Measurements from ENCODE around the gene TDRD12. TPM values are rescaled to one million over a fixed set of nuclear protein-coding genes. Genes with fewer than 3 reads are reported as not detected.

The TDRD12 gene
- polyA plus RNA-seq, 3 donors, result 0.05 TPM; not detected in 2

- no peaks in the 10 kb centered on the region for H4K20me1 ChIP-seq (ENCODE audit: insufficient read depth, low read length)
- H3K4me3 Mint-ChIP-seq, result no peak overlapping the region
- H3K4me3 ChIP-seq (replicated peaks in 1 of 3; ENCODE audit: low read depth in 2 of 3, low read length in 3 of 3), result no peak overlapping the region
- no peaks in the 10 kb centered on the region for H3K4me1 Mint-ChIP-seq
- peaks cover 0 to 2% (median 0%) of the 10 kb centered on the region in 7 donors for H3K9me3 Mint-ChIP-seq
- H3K36me3 ChIP-seq (replicated peaks in 1 of 2; ENCODE audit: control insufficient read depth in 1 of 2, insufficient read depth in 2 of 2, low read length in 2 of 2), result no peaks in the 10 kb centered on the region
- peaks cover 0 to 2% (median 1%) of the 10 kb centered on the region in 3 donors for H3K27me3 Mint-ChIP-seq (ENCODE audit: low read depth in 3 of 3)
- H3K9me3 ChIP-seq (replicated peaks in 1 of 2; ENCODE audit: control insufficient read depth in 1 of 2, insufficient read depth in 1 of 2, low read length in 2 of 2), result no peaks in the 10 kb centered on the region
- no peaks in the 10 kb centered on the region for H3K4me1 ChIP-seq (ENCODE audit: control insufficient read depth in 1 of 2, insufficient read depth in 2 of 2, low read length in 2 of 2)
- DNase-seq, result no peak
- H3K4me2 ChIP-seq (replicated peaks; ENCODE audit: extremely low read depth, low read length, poor library complexity, severe bottlenecking), result no peak overlapping the region
- 100% methylated on average over 2 of the region's 3 CpGs for WGBS (ENCODE audit: insufficient coverage)
- no peak overlapping the region for H3K27ac ChIP-seq (ENCODE audit: low read depth in 1 of 2, low read length in 2 of 2)
- intact Hi-C loops (cut with micrococcal nuclease), result no loop called here
- no peak for TF ChIP-seq CTCF (IDR thresholded peaks at IDR 0.05)
- no peaks in the 10 kb centered on the region for H3K79me2 ChIP-seq (ENCODE audit: insufficient read depth, low read length)
- H3K36me3 Mint-ChIP-seq, result no peaks in the 10 kb centered on the region
- H3K27me3 ChIP-seq (ENCODE audit: control insufficient read depth in 2 of 2, insufficient read depth in 2 of 2, low read length in 2 of 2), result no peaks in the 10 kb centered on the region
- H2AFZ ChIP-seq (ENCODE audit: insufficient read depth, low read depth, low read length, poor library complexity, severe bottlenecking), result no peak overlapping the region
- H3K9ac ChIP-seq (ENCODE audit: insufficient read depth, low read length, poor library complexity, severe bottlenecking), result no peak overlapping the region
- H3K27ac Mint-ChIP-seq, result no peak overlapping the region
Measured at GRCh38 chr19:32861596-32861995, 142.0 kb downstream of the TDRD12 start.

GRCh38 chr19:32862173-32862572 lies 142.6 kb downstream of the TDRD12 start:
- no peaks in the 10 kb centered on the region for H3K27me3 ChIP-seq (ENCODE audit: control insufficient read depth in 2 of 2, insufficient read depth in 2 of 2, low read length in 2 of 2)
- no peak for DNase-seq
- H4K20me1 ChIP-seq (ENCODE audit: insufficient read depth, low read length), result no peaks in the 10 kb centered on the region
- H3K27ac ChIP-seq (ENCODE audit: low read depth in 1 of 2, low read length in 2 of 2), result no peak overlapping the region
- Mint-ChIP-seq H3K27me3 (ENCODE audit: low read depth in 3 of 3) (peaks cover 0 to 2% (median 1%) of the 10 kb centered on the region in 3 donors), H3K36me3 (no peaks in the 10 kb centered on the region), H3K4me3 (no peak overlapping the region), H3K9me3 (peaks cover 0 to 2% (median 0%) of the 10 kb centered on the region in 7 donors), H3K4me1 (no peaks in the 10 kb centered on the region), H3K27ac (no peak overlapping the region)
- no peak overlapping the region for H2AFZ ChIP-seq (ENCODE audit: insufficient read depth, low read depth, low read length, poor library complexity, severe bottlenecking)
- no peaks in the 10 kb centered on the region for H3K79me2 ChIP-seq (ENCODE audit: insufficient read depth, low read length)
- intact Hi-C loops (cut with micrococcal nuclease), result no loop called here
- H3K9ac ChIP-seq (ENCODE audit: insufficient read depth, low read length, poor library complexity, severe bottlenecking), result no peak overlapping the region
- no peaks in the 10 kb centered on the region for H3K36me3 ChIP-seq (replicated peaks in 1 of 2; ENCODE audit: control insufficient read depth in 1 of 2, insufficient read depth in 2 of 2, low read length in 2 of 2)
- WGBS (ENCODE audit: insufficient coverage), result 95% methylated on average over 17 of the region's 19 CpGs
- no peak overlapping the region for H3K4me3 ChIP-seq (replicated peaks in 1 of 3; ENCODE audit: low read depth in 2 of 3, low read length in 3 of 3)
- H3K4me2 ChIP-seq (replicated peaks; ENCODE audit: extremely low read depth, low read length, poor library complexity, severe bottlenecking), result no peak overlapping the region
- no peaks in the 10 kb centered on the region for H3K4me1 ChIP-seq (ENCODE audit: control insufficient read depth in 1 of 2, insufficient read depth in 2 of 2, low read length in 2 of 2)
- TF ChIP-seq CTCF (IDR thresholded peaks at IDR 0.05), result no peak
- H3K9me3 ChIP-seq (replicated peaks in 1 of 2; ENCODE audit: control insufficient read depth in 1 of 2, insufficient read depth in 1 of 2, low read length in 2 of 2), result no peaks in the 10 kb centered on the region
